Colonic mucosa (tissue), 4 donors: Measurements from ENCODE around the gene UBAP2. TPM values are rescaled to one million over a fixed set of nuclear protein-coding genes. Genes with fewer than 3 reads are reported as not detected.

ENCODE experiments used
- DNase-seq: peaks from one replicate; pipeline ENCODE4 v3.0.0-alpha.2; 2020
- H3K27ac ChIP-seq: fragments of 200-600 bp; one replicate; pipeline ENCODE4 v1.8.0; 2021
- H3K27me3 ChIP-seq: fragments of 200-600 bp; one replicate; pipeline ENCODE4 v1.8.0; 2021
- H3K36me3 ChIP-seq: fragments of 200-600 bp; one replicate; pipeline ENCODE4 v1.8.0; 2021
- H3K4me1 ChIP-seq: fragments of 200-600 bp; one replicate; pipeline ENCODE4 v1.8.0; 2021; ENCODE audit warnings: mild to moderate bottlenecking
- H3K4me3 ChIP-seq: fragments of 200-600 bp; one replicate; pipeline ENCODE4 v1.8.0; 2021
- H3K9ac ChIP-seq, 2 donors: one replicate each; pipeline ENCODE4 v1.7.0; 2013; ENCODE audit warnings: control low read depth in 2 of 2, low read depth in 2 of 2, low read length in 2 of 2
- H3K9me3 ChIP-seq: fragments of 200-600 bp; one replicate; pipeline ENCODE4 v1.8.0; 2021
- CTCF ChIP-seq: fragments of 200-600 bp; IDR thresholded peaks from one replicate; pipeline ENCODE4 v1.8.0; 2022; ENCODE audit warnings: antibody characterized with exemption, mild to moderate bottlenecking
- intact Hi-C: fragments of 100-400 bp; cut with DNase I; formaldehyde crosslinking; loops from one replicate; pipeline ENCODE4 v1.14.1; 2022
- total RNA-seq, 2 donors: library from RNA; stranded (reverse); fragmentation: NEBNext Ultra II Directional in 1 of 2; extraction: Animal tissue kit (Norgen Biotek cat#: 25700) in 1 of 2; gene quantifications; one replicate each; pipeline ENCODE4 v1.2.1, GENCODE V29; 2021
- donor health status: healthy.
- donor health status: DM: no; HTN: no; CAD: no.
- donor health status: DM: no; HTN: no; CAD: no.

UBAP2 gene
- total RNA-seq, 2 donors from 2014 or later, result 26.9 to 42.0 TPM

- H3K4me3 ChIP-seq, result no peak overlapping the region
- no peak for TF ChIP-seq CTCF
- intact Hi-C loops, result no loop called here
- no peak overlapping the region for H3K9ac ChIP-seq
- no peaks in the 10 kb centered on the region for H3K4me1 ChIP-seq
- no peaks in the 10 kb centered on the region for H3K9me3 ChIP-seq
- no peaks in the 10 kb centered on the region for H3K36me3 ChIP-seq
- H3K27ac ChIP-seq, result no peak overlapping the region
- H3K27me3 ChIP-seq, result no peaks in the 10 kb centered on the region
- no peak for DNase-seq
Measured at GRCh38 chr9:34001298-34001697, 47.4 kb downstream of the UBAP2 start.

DNA sequence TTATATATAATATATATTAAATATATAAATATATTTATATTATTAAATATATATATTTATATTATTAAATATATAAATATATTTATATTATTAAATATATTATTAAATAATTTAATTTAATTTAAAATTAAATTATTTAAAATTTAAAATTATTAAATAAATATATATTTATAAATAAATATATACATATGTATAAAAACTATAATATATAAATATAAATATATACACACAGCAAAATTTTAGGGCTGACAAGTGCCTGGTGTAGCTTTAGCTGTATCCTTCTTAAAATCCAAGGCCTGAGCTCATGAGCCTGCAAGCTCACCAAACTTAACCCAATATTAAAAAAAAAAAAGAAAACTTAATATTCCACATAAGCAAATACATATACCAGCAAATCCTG lies 53.2 kb downstream of the UBAP2 start:
- intact Hi-C loops, result no loop called here

GRCh38 chr9:33993104-33993503 lies 55.6 kb downstream of the UBAP2 start:
- no peak for DNase-seq
- H3K9me3 ChIP-seq, result no peaks in the 10 kb centered on the region
- H3K27ac ChIP-seq, result no peak overlapping the region
- no peak for TF ChIP-seq CTCF
- no peak overlapping the region for H3K9ac ChIP-seq
- intact Hi-C loops, result no loop called here
- no peak overlapping the region for H3K4me3 ChIP-seq
- no peaks in the 10 kb centered on the region for H3K36me3 ChIP-seq
- no peaks in the 10 kb centered on the region for H3K27me3 ChIP-seq
- H3K4me1 ChIP-seq, result no peaks in the 10 kb centered on the region

More for the DNA sequence above, 53.2 kb downstream of the UBAP2 start:
- Histone ChIP-seq H3K9ac (no peak overlapping the region), H3K9me3 (no peaks in the 10 kb centered on the region), H3K4me3 (no peak overlapping the region), H3K27ac (no peak overlapping the region), H3K27me3 (no peaks in the 10 kb centered on the region), H3K4me1 (no peaks in the 10 kb centered on the region), H3K36me3 (no peaks in the 10 kb centered on the region)
- DNase-seq, result no peak
- TF ChIP-seq CTCF, result no peak

DNA sequence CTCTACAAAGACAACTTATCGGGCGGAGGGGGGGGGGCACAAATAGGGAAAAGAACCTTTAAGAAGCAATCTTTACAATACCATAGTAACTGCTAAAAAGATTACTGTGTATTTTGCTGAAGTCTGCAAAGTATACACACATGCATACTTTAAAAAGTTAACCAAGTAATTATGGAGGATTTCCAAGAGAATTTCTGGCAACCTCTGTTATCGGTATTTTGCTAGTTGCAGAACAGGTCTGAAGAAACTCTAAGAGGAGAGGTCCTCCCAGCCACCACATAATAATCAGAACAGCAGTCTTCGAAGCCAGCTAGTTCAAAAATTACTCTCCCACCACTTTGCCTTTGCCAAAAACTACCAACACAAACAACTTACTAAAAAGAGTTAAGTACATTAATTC lies 56.1 kb downstream of the UBAP2 start:
- H3K9ac ChIP-seq, result no peak overlapping the region

GRCh38 chr9:33988219-33988890 lies 60.3 kb downstream of the UBAP2 start:
- H3K9ac ChIP-seq, result no peak overlapping the region
- H3K4me3 ChIP-seq, result no peak overlapping the region
- H3K27me3 ChIP-seq, result no peaks in the 10 kb centered on the region
- H3K36me3 ChIP-seq, result no peaks in the 10 kb centered on the region
- no peak for DNase-seq
- no peak overlapping the region for H3K27ac ChIP-seq
- intact Hi-C loops, result no loop called here
- TF ChIP-seq CTCF, result no peak
- no peaks in the 10 kb centered on the region for H3K4me1 ChIP-seq
- no peaks in the 10 kb centered on the region for H3K9me3 ChIP-seq

More for the DNA sequence above, 56.1 kb downstream of the UBAP2 start:
- Histone ChIP-seq H3K9me3 (no peaks in the 10 kb centered on the region), H3K27me3 (no peaks in the 10 kb centered on the region), H3K4me3 (no peak overlapping the region), H3K4me1 (no peaks in the 10 kb centered on the region), H3K27ac (no peak overlapping the region), H3K36me3 (no peaks in the 10 kb centered on the region)
- DNase-seq, result no peak
- TF ChIP-seq CTCF, result no peak
- intact Hi-C loops, result no loop called here
